RCC 7860 (cell line): ENCODE data around the gene ZXDC.

ENCODE experiments used
- DNase-seq: peaks from one replicate; pipeline ENCODE4 v3.0.0-alpha.2; 2015; ENCODE audit warnings: low spot score
- FAIRE-seq: peaks from 2 replicates; lab custom pipeline; 2012; peaks lifted over from hg19 to GRCh38; lab: Jason Lieb, UNC

Gene ZXDC

DNA sequence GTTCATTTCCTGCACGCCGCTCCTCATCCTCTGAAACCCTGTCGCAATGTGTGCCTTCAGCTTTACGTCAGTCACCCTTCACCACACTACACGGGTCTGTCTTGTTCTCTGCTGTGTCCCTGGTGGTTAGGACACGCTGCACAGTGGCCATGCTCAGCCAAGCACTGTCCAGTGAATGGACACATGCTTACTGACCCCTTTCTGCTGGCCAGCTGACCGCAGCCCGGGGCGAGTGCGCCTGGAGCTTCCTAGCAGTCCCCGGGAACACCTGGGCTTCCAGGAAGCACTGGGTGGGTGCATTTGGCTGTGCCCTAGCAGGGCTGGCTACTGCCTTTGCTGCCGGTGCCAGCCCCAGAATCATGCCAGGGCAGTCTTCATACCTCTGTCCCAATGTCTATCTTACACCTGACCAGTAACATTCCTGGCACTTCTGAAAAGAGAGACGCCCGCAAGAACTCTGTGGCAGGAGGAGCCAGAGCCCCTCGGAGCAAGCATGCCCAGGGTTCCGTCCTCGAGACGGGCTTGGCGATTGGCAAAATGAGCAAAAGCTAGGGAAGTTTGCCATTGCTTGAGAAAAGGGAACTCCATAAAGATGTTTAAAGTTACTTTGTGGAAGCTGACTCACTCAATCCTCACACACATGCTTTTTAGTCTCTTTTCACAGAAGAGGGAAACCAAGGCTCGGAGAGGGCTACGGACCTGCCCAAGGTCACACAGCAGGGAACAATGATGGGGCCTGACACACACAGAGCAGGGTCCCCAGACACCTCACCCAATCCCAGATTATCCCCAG is 15.7 kb upstream of the ZXDC start:
- DNase-seq (no peak), FAIRE-seq (no peak)

GRCh38 chr3:126490619-126491018 is 14.9 kb upstream of the ZXDC start:
- FAIRE-seq (no peak), DNase-seq (no peak)

GRCh38 chr3:126488886-126489569 is 13.3 kb upstream of the ZXDC start:
- FAIRE-seq, result no peak
- DNase-seq, result no peak

DNA sequence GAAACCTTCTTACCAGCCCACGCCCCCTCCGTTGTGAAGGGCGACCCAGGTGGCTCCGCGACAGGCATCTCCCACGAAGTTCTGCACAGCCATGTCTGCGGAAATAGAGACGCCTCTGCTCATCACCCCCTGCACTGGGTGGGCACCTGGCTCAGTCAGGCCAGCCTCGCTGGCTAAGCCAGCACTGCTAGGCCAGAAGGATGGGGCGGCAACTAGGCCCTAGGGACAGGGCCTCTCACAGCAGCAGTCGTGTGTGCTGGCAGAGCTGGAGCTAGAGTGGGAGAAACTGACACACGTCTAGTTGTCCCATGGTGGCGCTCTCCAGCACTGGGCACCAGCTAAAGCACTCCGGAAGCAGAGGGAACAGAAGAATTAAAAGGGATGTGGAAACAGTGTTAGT is 12.5 kb upstream of the ZXDC start:
- DNase-seq (no peak), FAIRE-seq (no peak)

- DNase-seq, result peak; percentile 4
- FAIRE-seq, result no peak
These were observed 11.6 kb upstream of the ZXDC start for GRCh38 chr3:126487151-126487771.

GRCh38 chr3:126486360-126486847 is 10.7 kb upstream of the ZXDC start:
- no peak for FAIRE-seq
- DNase-seq, result no peak

DNA sequence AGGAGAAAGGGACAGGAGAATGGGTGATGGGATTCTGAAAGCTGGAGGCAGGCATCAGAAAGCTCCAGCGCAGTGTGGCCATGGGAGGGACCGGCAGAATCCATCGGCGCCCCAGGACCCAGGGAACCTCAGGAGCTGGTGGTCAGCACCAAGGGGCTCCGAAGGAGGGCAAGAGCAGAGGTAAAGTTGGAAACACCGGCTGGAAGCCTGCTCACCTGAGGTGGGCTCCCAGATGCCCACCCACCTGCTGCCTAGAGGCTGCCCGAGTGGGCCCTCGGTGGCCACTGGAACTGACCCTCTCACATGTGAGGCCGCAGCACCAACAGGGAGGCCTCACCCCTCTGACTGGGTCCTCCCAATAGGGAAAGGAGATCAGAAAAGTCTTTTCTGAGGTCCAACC is 10.3 kb upstream of the ZXDC start:
- no peak for DNase-seq
- FAIRE-seq, result no peak

DNA sequence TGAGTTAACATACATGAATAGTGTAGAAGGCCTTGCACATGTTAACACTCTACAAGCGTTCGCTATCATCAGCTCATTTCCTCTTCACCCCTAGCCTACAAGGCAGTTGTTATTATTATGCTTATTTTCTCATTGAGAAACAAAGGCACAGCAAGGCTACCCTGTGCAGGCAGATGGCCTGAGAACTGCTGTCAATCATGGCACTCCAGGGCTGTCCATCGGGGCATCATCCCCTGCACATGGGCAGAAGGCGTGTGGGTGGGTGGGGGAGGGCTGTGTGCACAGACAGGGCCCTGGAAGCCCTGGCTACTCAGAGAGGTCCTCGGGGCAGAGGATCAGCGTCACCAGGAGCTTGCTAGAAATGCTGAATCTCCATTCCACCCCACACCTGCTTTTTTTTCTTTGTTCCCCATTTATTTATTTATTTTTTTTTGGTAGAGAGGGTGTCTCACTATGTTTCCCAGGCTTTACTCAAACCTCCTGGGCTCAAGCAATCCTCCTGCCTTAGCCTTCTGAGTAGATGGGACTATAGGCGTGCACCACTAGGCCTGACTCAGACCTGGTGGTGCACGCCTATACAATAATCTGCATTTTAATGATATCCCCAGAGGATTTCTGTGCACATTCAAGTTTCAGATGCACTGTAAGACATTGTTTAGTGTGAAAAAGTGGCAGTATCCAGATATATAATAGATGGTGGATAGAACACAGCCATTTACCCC is 9.6 kb upstream of the ZXDC start:
- DNase-seq (no peak), FAIRE-seq (no peak)

- no peak for DNase-seq
- FAIRE-seq, result no peak
These were observed 9.0 kb upstream of the ZXDC start for GRCh38 chr3:126484662-126485061.

DNA sequence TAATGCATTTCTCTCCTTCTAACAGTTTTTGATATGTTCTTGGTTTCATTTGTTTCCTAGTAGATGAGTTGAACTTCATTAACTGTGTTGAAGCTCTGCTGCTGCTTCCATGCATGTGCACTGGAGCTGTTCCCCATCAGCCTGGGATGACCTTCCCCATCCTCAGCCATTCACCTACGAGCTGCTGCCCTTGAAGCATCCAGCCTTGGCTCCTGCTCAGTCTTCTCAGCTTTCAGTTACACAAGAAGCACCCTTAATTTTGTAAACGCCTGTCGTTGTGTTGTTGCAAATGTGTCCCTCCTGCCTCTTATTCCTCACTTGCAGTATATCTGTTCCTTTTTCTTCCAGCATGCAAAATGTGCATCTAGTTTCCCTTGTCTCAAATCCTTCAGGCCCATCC is 8.5 kb upstream of the ZXDC start:
- no peak for FAIRE-seq

DNA sequence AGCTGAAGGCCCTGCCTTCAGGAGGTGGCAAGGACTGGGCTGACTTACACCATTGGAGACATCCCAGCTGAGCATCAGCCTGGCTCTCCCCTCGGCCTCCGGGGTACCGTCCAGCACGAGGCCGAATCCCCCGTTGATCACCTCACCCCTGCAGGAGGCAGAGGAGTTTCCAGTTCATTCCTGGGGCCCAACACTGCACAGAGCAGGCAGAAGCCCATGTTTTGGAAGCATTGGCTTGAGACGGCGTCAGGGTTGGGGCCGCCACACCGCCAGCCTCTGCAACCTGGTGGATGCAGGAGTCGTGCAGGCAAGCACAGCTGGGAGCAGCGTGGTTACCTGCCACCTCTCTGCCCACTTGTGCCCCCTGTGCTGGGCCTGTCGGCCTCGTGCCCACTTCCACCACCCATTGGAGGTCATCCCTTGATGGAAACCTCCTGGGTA is 7.7 kb upstream of the ZXDC start:
- DNase-seq, result no peak
- FAIRE-seq, result no peak

More for the DNA sequence above, 8.5 kb upstream of the ZXDC start:
- no peak for DNase-seq

- DNase-seq (no peak), FAIRE-seq (no peak)
These were observed 7.0 kb upstream of the ZXDC start for GRCh38 chr3:126482503-126483255.

DNA sequence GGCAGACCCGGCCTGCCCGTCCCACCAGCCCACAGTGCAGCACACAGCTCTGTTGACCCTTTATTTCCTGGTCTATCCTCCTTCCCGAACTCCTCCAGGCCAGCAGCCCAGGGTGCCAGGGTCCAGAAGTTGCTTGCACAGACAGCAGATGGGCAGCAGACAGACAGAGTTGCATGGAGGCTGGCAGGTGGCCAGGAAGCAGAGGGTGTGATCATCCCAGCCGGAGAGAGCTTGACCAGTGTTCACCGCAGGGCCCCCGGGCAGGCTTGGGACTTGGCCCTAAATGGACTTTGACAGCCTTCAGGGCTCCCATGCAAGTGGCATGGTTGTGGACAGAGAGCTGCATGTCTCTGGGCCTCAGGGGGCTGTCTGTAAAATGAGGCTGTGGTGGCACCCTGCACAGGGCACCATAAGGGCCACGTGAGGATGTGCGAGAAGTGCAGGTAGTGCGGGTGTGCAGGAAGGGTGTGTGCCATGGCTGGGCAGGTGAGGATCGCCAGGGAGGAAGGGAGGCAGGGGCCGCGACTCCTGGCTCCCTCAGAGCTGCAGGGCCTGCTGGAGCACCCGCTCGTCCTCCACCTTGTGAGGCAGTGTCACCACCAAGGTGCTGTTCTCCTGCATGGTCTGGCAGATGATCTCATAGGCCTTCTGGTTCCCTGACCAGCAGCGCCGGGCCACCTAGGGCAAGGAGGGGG is 6.3 kb upstream of the ZXDC start:
- no peak for DNase-seq
- FAIRE-seq, result no peak

DNA sequence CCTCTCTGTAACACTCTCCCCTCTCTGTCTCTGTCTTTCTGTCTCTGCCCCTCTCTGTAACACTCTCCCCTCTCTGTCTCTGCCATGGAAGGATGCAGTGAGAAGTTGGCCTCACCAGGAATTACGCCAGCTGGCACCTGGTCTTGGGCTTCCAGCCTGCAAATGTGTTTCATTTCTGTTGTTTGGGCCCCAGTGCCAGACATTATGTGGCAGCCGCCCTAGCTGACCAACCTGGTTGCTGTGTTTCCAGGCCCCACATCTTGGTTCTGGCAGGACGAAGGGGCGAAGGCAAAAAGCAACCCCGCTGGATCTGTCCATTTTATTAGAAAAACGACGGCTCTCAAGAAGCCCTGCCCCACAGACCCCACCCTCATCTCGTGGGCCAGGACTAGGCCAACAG is 5.2 kb upstream of the ZXDC start:
- FAIRE-seq, result no peak
- no peak for DNase-seq

- FAIRE-seq (no peak), DNase-seq (no peak)
These were observed 4.5 kb upstream of the ZXDC start for GRCh38 chr3:126480206-126480605.

DNA sequence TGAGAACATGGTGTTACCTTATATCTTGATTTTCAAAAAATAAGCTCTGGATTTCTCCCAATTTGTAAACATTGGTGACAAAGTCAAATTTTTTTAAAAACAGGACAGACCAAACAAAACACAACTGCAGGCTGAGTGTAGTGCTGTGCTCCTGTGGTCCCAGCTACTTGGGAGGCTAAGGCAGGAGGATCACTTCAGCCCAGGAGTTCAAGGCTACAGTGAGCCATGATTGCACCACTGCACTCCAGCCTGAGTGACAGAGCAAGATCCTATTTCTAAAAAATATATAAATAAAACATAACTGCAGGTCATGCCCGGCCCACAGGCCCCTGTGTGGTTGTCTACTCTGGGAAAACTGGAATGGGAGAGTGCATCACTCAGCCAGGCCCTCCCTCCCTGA is 4.0 kb upstream of the ZXDC start:
- DNase-seq, result no peak
- FAIRE-seq, result no peak

DNA sequence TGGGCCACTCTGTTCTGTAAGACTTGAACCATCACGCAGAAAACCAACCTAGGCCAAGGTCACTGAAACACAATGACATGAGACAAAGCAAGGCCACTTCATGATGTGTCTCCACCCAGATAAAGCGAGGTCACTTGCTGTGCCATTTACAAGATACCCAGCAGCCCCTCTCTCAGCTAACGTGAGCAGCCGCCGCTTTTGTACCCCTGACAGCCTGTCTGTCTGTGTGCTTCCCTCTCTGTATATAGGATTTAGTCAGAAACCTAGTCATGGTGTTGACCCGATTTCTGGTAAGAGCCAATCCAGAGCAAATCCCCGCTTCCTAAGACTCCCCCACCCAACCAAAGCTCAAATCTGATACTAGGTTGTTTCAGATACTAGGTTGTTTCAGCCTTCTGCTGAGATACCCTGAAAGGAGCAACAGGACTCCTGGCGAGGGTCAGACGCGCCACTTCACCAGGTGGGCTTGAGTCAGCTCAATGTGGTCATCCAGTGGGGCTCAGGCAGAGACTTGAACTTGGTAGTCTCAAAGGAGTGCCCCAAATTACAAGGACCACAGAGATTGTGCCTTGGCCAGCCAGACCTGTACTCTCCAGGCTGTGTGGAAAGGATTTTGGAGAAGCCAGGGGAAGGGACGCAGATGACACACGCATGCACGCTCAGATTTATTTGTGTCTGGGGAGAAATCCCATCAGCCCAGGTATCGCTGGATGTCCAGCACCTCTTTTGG is 3.1 kb upstream of the ZXDC start:
- DNase-seq, result no peak

DNA sequence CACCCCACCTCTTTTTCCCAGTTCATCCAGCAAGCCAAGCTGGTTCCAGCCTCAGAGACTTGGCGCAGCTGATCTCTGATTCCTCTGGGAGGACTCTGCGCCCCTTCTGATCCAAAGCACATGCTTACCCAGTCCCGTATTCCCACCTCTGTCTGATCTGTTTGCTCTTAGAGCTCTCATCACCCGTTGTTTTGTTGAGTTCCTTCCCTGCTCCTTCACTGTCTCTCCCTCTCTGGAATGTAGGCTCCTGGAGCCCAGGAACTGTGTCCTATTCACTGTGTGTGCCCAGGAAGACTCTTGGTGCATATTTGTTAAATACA is 1.3 kb upstream of the ZXDC start:
- DNase-seq, result no peak
- no peak for FAIRE-seq

More for the DNA sequence above, 3.1 kb upstream of the ZXDC start:
- FAIRE-seq, result no peak
